Hematopoietic multipotent progenitor cell treated with erythropoietin and hydrocortisone succinate and interleukin-3 and kit ligand, for 15 days (in vitro differentiated cells): ENCODE data around the gene TOPBP1.
"Not testable (repeated sequence)": the region's sequence is repeated elsewhere in the genome, so short reads cannot be mapped to it uniquely, and the experiment has no call there.

Experiments
- DNase-seq: peaks from one replicate; pipeline ENCODE4 v3.0.0-alpha.2; 2015; ENCODE audit warnings: low spot score

TOPBP1 gene

DNA sequence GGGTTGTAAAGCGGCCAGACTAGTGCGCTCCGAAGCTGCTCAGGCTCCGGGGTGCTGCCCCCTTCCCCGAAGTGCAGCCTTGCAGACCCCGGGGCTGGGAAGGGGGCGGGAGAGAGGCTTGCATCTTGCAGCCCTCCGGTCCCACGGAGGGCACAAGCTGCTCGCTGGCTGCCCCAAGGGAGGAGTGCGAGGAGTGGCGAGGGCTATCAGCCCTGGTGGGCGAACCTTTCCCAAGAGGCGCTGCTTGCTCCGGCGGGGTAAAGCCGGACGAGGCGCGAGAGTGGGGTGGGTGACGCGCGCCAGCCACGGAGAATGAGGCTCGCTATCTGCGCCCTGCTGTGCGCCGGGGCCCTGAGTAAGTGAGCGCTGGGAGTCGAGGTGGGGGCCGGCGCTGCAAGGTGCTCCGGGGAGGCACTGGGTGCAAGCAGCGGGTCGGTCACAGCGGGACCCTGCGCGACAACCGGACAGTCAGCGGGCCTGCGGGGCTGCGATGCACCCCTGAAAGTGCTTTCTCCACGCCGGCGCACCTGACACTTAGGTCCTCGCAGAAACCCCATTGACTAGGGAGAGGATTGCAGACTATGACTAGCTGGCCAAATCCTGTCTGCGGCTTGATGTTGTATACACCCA is 12.7 kb upstream of the TOPBP1 start:
- no peak for DNase-seq

DNA sequence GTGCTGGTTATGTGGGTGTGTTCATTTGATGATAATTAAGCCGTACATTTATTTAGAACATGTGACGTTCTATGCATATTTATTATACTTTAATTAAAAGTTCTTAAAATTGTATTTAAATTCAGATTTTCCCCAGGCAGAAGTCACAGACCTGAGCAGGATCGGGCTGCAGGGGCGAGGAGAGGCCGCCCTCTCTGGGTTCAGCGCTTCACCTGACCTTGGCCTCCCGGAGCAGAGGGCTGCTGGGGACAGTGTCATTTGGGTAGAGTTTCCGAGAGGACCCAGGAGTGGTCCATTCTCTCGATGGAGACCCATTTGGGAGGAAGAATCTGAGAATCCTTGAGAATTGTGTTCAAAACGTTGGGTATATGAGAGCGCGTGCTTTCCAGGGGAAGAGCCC is 12.0 kb upstream of the TOPBP1 start:
- DNase-seq: no peak

DNA sequence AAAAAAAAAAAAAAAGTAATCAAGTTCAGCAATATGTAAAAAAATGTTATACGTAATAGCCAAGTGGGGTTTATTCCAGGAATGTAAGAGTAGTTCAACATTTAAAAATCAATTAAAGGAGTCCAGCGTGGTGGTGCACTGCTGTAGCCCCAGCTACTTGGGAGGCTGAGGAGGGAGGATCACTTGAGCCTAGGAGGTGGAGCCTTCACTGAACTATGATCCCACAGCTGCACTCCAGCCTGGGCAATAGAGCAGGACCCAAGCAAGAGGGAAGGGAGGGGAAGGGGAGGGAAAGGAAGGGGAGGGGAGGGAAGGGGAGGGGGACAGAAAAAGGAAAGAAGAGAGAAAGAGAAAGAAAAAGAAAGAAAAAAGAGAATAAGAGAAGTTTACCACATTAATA is 10.7 kb upstream of the TOPBP1 start:
- DNase-seq: no peak

DNA sequence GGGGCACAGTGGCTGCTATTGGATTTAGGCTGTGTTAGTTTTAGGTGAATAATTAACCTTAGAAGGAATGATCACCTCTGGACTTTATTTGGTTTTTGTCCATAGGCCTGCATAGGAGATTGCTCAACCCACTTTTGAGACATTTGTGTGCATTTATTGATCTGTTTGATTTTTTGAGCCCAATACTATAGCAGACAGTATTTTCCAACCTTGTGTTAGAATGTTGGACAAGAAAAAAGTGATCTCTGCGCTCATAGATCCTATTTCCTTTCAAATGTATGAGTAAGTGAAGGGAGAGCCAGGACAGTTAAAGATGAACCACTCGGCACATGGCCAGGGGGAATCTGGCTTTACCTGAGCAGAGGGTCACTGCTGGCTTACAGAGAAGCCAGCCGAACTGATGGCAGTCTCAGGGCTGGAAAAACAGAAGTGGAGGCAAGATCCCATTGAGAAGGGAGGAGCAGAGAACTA is 8.8 kb upstream of the TOPBP1 start:
- DNase-seq: no peak

DNA sequence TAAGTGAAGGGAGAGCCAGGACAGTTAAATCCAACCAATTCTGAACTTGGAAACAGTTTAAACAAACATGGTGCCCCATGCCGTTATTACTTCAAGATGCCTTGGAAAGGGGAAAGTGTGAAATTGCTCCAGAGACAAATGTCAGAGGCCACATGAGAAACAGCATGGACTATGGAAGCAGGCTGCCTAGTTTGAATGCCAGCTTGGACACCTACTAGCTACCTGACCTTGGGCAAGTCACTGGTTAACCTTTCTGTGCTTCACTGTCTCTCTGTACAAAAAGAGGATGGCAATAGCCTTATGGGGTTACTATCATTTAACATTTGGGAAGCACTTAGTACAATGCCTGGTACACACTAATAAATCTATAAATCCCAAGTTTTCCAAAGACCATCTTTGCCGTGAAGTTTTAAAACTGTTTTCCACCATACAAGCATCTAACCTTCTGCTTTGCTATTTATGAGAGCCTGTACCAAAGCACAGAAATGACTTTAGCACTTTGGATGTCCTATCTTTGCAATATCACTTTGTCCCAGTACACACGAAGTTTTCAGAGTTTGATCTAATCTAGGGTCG is 8.3 kb upstream of the TOPBP1 start:
- no peak for DNase-seq

DNA sequence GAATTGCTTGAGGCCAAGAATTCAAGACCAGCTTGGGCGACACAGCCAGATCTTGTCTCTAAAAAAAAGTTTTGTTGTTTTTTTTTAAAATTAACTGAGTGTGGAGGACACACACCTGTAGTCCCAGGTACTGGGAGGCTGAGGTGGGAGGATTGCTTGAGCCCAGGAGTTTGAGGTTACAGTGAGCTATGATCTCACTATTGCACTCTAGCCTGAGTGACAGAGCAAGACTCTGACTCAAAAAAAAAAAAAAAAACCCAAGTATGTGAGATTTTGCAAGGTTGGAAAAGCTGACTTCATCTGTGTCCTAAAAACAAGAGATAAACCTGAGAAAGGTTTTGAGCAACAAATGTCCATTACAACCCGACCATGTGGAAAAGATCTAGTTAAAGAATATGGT is 5.4 kb upstream of the TOPBP1 start:
- no peak for DNase-seq

DNA sequence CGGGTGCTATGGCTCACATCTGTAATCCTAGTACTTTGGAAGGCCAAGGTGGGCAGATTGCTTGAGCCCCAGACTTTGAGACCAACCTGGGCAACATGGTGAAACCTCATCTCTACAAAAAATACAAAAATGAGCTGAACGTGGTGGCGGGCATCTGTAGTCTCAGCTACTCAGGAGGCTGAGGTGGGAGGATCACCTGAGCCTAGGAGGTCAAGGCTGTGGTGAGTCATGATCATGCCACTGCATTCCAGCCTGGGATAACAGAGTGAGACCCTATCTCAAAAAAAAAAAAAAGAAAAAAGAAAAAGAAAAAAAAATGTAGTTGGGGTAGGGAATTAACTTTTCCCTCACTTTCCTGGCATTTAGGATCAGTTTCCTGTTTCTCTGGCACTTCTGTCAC is 3.4 kb upstream of the TOPBP1 start:
- not testable (repeated sequence) for DNase-seq

DNA sequence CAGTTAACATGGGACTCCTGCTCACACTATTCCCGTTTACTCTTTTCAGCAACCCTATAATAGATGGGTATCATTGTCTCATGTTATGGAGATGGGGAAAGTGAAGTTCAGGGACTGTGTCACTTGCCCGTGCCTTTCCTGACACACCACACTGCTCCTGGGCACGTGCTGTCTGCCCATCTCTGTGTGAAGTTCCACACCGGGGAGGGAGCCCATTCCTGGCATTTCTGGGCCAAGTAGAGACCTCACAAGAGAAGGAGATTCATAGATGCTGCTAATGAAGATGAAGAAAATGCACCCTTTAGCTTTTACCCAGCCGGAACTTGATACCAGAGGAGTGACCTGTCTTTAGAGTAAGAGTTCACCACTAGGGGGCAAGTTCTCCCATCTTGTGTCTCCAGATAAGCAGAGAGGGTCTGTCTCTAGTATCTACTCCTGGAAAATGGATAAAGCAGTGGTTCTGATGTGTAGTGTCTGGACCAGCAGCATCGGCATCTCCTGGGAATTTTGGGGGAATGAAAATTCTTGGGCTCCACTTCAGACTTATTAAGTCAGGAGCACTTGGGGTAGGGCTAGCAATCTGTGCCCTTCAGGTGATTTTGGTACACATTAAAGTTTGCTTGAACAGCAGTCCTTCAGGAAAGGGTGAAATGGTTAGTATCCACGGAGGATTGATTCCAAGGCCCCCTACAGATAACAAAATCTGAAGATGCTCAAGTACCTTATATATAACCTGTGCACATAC is 2.0 kb upstream of the TOPBP1 start:
- peak; percentile 81 for DNase-seq

DNA sequence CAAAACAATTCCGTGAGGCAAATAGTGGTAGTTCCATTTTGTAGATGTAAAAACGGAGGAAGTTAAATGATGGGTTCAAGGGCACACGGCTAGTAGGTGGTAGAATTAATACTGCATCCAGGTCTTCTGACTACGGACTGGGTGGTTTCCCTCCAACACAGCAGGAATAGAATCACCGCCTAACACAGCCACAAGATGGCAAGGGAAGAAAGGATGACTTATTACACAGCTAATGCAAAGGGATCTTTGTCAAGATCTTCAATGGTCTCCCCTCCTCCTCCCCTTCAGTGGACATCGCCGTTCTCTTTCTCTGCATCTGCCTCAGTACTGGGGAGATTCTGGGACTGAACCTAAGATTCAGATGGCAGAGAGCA is 524 bp upstream of the TOPBP1 start:
- no peak for DNase-seq

DNA sequence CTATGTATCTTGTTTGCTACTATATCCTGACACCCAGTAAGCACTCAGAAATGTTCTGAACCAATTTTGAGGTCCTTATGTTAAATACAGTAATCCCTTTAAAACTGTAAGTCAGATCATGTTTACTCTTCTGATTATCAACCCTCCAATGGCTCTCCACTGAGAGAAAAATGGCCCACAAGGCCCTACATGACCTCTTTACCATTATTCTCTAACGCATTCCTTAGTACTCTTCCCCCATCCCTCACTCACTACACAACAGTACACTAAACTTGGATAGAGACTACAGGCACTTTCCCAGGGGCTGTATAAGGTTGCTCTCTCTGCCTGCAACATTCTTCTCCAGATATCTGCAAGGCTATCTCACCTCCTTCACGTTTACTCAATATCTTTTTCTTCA is 1.9 kb downstream of the TOPBP1 start:
- DNase-seq: no peak

DNA sequence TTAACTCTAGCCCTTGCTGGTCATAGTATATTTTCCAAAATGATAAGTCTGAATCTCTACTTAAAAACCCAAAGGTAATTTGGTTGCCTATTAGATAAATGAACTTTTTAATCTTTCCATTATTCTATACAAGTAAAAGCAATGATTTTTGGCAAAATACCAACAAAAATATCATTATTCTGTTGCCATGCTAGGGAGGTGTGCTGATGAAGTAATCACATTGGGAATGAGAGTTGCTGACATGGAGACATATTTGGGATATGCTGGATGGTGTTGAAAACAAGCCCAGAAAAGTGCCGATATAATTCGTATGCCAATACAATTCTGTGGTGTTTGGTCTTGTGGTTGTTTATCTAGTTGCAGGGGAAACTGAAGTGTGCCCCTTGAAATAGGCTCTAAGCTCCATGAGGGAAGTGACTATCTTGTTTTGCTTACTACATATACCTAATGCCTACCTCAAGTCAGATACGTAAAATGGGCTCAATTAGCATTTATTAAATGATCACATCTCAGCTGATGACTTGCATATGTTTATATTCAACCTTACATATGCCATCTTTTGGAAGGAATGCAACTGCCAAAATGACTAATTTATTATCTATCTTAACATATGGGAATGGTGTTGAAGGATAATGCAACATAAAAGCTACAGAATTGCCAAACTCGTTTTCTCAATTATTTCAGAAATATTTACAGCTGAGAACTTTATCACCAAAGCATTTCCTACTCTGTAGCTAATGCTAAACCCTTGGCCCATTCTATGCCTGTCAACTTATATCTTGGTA is 5.8 kb downstream of the TOPBP1 start:
- peak; percentile 84 for DNase-seq

DNA sequence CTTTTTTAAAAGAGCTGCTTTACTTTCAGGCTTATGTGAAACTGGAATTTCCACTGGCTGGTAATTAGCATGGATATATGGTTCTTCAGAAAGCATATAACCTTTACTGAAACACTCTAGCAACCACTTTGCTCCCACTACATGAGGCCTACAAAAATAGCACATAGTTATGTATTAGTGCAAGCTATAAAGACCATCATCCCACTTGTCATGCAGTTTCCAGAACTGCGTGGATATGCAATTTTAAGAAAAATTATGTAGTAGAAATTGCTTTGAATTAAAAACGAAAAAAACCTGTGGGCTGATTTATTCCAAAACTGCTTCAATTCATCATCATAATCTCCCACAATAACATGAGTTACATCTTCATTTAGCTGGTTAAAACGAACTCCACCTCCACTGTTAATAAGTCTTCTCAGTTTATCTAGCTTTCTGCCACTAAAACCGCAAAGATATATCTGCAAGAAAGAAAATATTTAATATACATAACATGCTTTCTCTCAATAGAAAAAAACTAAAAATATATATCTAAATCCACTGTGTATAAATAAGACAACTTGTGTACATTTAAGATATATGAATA is 12.2 kb downstream of the TOPBP1 start:
- no peak for DNase-seq

DNA sequence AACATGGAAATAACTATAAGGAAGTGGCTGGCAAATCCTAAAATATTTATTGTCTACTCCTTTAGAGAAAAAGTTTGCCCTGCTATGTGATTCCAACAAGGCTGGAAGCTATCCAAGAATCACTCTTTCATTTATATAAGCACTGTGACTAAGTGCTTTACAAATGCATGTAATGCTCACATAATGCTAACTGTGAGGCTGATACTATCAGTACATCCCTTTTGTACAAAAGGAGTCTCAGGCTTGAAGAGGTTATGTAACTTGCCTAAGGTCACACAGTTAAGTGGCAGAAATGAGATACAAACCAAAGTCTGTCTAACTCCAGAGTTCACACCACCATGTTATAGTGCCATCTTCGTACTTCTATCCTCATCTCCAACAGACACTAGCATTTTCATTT is 17.0 kb downstream of the TOPBP1 start:
- DNase-seq: no peak

DNA sequence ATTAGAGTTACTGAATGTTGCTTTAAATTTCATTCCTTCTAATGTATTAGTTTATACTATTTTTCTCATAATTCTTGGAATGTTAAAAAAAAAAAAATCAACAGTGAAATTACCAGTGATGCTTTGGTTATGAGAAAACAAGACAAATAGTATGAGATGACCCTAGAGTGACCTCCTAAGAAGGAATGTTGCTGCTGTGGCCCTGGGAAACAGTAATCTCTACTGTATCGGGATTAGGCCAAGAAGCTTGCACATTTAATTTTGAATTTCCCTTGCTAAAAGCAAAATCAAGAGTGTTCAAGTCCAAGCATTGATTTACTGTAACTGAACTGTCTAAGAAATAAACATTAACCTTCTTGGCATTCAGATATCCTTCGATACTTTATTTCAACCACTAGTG is 18.1 kb downstream of the TOPBP1 start:
- DNase-seq: no peak

DNA sequence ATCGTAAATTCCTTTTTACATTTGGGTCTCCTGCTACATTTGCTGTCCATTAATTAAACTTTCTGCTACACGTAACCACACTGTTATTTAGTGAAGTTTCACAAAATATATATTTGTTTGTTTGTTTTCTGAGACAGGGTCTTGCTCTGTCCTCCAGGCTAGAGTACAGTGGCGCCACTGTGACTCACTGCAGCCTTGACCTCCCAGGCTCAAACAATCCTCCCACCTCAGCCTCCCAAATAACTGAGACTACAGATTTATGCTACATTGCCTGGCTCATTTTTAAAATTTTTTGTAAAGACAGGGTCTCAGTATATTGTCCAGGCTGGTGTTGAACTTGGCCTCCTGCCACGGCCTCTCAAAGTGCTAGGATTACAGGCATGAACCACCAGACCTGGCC is 20.5 kb downstream of the TOPBP1 start:
- DNase-seq: no peak

DNA sequence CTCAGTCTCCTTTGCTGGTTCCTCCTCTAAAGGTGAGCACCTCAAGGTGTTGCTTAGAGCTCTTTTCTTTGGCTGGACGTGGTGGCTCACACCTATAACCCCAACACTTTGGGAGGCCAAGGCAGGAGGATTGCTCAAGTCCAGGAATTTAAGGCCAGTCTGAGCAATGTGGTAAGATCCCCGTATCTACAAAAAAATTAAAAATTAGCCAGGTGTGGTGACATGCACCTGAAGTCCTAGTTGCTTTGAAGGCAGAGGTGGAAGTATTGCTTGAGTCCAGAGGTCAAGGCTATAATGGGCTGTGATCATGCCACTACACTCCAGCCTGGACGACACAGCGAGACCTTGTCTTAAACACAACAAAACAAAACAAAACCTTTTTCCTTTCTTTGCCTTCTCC is 28.3 kb downstream of the TOPBP1 start:
- DNase-seq: no peak

DNA sequence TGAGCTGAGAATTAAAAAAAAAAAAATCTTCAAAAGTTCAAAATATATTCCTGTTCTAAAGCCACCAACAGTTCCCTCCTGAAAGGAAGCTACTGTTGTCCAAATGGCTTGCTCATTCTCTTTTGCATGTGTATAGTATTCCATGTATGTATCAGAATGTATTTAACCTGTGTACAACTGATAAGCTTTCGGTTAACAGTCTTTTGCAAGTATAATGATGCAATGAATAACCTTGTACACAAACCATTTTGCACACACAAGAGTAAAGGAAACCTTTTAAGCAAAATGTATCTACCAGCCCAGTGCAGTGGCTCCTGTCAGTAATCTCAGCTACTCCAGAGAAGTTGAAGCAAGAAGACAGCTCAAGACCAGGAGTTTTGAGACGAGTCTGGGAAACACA is 32.6 kb downstream of the TOPBP1 start:
- no peak for DNase-seq

DNA sequence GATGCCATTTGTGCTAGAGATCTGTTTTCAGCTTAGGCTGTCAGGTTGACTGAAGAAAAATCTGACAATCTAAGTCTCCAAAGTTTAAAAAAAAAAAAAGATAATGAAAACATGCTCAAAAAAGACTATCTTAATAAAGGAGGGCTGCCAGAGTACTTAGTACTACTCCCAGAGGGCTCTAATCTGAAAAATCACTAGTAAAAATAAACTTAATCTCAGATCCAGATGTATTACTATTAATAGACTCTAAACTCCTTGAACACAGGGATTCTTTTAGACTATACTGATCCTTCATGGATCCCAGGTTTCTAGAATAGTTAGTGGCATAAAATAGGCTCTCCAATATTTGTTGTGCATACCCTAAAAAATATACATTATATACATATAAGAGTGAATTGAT is 34.0 kb downstream of the TOPBP1 start:
- no peak for DNase-seq

DNA sequence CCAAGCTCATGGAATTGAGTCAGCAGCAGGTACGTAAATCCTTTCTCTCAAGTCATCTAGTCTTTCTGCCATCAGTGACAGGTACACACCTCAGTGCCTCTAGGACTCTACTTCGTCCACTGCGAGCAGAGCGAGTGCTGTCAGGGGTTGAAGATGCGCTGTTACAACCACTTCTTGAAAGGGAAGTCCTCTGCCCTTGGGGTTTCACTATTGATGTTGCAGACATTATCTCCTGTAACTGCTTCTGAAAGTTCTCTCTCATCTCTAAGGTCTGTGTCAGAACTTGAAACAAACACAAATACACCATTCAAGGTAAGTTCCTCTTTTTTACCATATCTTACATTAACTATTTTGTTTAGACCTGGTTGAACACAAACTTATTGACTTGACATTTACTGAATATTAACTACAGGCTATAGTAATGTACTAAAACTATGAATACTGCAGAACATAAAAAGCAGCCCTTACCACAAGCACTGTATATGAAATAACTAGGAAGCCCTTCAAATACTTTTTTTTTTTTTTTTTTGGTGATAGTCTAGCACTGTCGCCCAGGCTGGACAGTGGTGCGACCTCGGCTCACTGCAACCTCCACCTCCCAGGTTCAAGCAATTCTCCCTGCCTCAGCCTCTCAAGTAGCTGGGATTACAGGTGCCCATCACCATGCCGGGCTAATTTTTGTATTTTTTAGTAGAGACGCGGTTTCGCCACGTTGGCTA is 41.5 kb downstream of the TOPBP1 start:
- no peak for DNase-seq

DNA sequence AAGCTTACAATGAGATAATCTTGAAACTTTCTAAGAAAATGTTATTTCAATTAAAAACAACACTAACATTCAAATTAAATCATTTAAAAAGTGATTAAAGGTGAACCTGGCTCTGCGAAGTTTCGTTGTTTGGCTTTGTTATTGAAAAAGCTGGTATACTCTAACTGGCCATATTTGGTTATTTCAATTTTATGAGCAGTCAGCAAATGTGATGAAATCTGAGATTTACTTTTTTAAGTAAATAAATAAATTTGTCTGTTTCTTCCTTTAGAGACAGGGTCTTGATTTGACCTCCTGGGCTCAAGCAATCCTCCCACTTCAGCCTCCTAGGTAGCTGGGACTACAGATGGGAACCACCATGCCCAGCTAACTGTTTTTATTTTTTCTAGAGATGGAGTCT is 50.2 kb downstream of the TOPBP1 start:
- DNase-seq: no peak

DNA sequence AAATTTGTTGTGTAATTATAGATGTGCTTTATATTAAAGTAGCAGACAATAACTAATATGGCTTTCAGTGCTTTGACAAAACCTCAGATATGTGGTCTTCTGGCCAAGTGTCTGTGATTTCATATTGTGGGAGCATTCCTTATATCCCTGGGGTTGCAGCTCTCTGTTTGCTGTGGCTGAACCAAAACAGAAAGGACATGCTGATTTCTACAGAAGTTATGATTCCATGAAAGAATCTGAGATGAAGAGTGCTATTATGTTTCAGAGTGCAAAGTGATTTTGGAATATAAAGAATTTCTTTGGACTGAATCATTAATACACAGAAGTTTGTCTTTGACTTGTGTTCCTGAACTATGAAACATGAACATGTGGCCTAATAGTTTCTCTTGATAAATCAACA is 51.7 kb downstream of the TOPBP1 start:
- no peak for DNase-seq

DNA sequence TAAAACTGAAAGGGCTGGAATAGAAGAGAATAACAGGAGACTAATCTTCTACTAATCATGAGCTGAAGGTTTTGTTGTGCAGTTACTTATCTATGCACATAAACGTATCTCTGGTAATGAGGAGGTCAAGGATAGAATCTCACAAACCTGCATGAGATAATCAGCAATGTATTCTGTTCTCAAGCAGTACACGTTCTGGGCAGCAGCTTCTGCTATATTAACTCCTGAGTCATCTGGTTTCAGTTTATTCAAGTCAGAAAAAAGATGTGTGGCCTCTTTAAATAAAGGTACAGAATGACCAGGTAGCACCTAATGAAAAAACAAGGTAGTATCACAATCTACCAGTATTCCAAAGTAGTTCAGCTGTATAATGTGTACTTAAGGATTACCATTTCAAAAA is 53.4 kb downstream of the TOPBP1 start:
- DNase-seq: no peak
